ENCODE measurements around the gene TMEM184A. TPM values are rescaled to one million over a fixed set of nuclear protein-coding genes. Genes with fewer than 3 reads are reported as not detected.

The TMEM184A gene
- total RNA-seq, 8 experiments from 2014 or later, result 0.16 to 1.2 (median 0.47) TPM

GRCh38 chr7:1513657-1514095 lies 42.3 kb downstream of the TMEM184A start:
- in situ Hi-C loops (cut with MboI; ENCODE audit: low pct_unique_long_range_greater_than_20kb in 2 of 9, low sequenced_read_pairs in 9 of 9, unreplicated experiment in 9 of 9), result no loop called here
- 44 to 82% (median 57%) methylated on average over 3 to 12 of the region's 20 CpGs; no CpG with 5 or more reads in 6 of the 10 experiments for WGBS, 10 experiments
- no peak overlapping the region for H3K27ac ChIP-seq
- no peak overlapping the region for H3K4me3 ChIP-seq
- peak in 1 of 8 experiments; percentile 21 for ATAC-seq (replicated peaks in 6 of 8)
- peaks cover 0 to 4% of the 10 kb centered on the region in 2 donors for H3K4me1 ChIP-seq (replicated peaks in 1 of 2)

DNA sequence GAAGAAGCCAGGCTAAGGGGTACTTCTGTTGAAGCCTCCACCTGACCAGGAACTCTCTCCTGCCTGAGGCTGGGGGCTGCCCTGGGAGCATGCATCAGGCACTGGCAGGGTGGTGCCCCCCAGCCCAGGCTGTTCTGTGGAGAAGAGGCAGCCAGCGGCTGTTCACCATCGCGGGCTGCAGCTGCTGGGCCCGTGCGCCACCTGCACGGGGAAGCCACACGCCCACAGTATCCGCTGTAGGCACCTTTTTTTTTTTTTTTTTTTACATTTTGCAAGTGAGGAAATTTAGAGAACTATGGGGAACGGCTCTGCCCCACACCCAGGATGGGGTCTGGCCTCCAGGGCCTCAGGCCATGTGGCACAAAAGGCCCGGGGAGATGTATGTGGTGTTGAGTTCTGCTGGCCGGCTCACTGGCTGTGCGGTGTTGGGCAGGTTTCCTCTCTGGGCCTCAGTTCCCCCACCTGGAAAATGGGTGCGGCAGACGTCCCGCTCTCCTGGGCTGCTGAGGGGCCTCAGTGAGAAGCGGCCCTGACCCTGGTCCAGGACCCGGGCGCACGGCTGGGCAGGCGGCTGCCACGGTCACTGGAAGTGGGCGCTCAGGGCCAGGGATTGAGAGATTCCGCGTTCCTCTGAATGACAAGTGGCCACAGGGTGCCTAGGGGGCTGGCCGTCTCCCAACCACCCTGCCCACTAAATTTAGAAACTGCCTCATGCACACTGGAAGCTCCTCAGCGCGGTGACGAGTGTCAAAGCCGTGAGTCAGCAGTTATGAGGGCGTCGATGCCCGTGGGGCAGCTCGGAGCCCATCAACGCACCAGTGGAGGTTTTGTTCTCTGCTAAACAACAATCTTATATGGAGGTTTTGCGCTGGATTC lies 43.0 kb downstream of the TMEM184A start:
- 60 to 100% (median 73%) methylated on average over 1 to 4 of the region's 35 CpGs; no CpG with 5 or more reads in 6 of the 10 experiments for WGBS, 10 experiments
- no peak overlapping the region for H3K4me3 ChIP-seq
- ATAC-seq (replicated peaks in 6 of 8), result peak; percentile 16 to 96 (median 49)
- in situ Hi-C loops (cut with MboI; ENCODE audit: low pct_unique_long_range_greater_than_20kb in 2 of 9, low sequenced_read_pairs in 9 of 9, unreplicated experiment in 9 of 9), result no loop called here
- peaks cover 0 to 4% of the 10 kb centered on the region in 2 donors for H3K4me1 ChIP-seq (replicated peaks in 1 of 2)
- H3K27ac ChIP-seq, result no peak overlapping the region

GRCh38 chr7:1511444-1512422 lies 44.3 kb downstream of the TMEM184A start:
- WGBS, 10 experiments, result 40 to 100% (median 85%) methylated on average over 2 to 8 of the region's 30 CpGs; no CpG with 5 or more reads in 5 of the 10 experiments

DNA sequence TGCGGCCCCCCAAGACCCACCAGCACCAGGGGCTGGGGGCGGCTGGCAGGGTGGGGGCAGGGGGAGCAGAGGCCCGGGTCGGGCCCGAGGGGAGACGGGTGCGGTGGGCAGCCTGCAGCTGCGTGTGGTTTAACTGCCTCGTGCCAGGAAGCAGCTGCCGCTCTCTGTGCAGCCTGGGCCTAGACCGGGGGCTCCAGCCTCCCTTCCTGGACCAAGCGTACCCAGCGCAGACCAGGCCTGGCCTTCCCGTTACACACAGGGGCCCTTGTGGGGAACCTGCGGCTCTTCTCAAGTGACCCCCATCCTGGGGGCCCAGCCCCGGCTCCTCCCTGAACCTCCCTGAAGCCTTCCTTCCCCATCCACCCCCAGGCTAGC lies 45.2 kb downstream of the TMEM184A start:
- ATAC-seq (replicated peaks in 6 of 8), result peak in 1 of 8 experiments; percentile 2
- Histone ChIP-seq H3K4me3 (no peak overlapping the region), H3K4me1 (replicated peaks in 1 of 2) (peaks cover 0 to 9% of the 10 kb centered on the region in 2 donors), H3K27ac (no peak overlapping the region)
- in situ Hi-C loops (cut with MboI; ENCODE audit: low pct_unique_long_range_greater_than_20kb in 2 of 9, low sequenced_read_pairs in 9 of 9, unreplicated experiment in 9 of 9), result no loop called here
- WGBS, 10 experiments, result no CpG with 5 or more reads among the region's 16 CpGs

More at GRCh38 chr7:1511444-1512422, 44.3 kb downstream of the TMEM184A start:
- in situ Hi-C loops (cut with MboI; ENCODE audit: low pct_unique_long_range_greater_than_20kb in 2 of 9, low sequenced_read_pairs in 9 of 9, unreplicated experiment in 9 of 9), result no loop called here
- Histone ChIP-seq H3K4me3 (no peak overlapping the region), H3K4me1 (replicated peaks in 1 of 2) (peaks cover 0 to 4% of the 10 kb centered on the region in 2 donors), H3K27ac (no peak overlapping the region)
- no peak for ATAC-seq (replicated peaks in 6 of 8)

DNA sequence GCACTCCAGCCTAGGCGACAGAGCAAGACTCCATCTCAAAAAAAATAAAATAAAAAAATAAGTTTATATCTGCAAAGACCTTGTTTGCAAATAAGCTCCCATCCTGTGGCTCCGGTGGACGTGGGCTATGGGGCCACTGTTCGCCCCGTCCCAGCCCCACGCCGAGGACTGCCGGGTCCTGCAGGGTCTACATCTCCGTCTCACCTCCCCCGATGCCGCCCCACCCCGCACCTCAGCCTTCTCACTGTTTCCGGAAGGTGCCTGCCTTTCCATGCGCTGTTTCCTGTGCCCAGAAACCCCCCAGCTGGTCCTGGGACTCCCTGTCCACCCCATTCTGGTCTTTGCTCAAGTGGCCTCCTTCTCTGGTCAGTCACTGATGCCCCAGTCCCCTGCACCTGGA lies 46.8 kb downstream of the TMEM184A start:
- 92 to 100% methylated on average over 1 to 2 of the region's 14 CpGs; no CpG with 5 or more reads in 8 of the 10 experiments for WGBS, 10 experiments
- peaks cover 0 to 11% of the 10 kb centered on the region in 2 donors for H3K4me1 ChIP-seq (replicated peaks in 1 of 2)
- H3K4me3 ChIP-seq, result no peak overlapping the region
- in situ Hi-C loops (cut with MboI; ENCODE audit: low pct_unique_long_range_greater_than_20kb in 2 of 9, low sequenced_read_pairs in 9 of 9, unreplicated experiment in 9 of 9), result no loop called here
- no peak for ATAC-seq (replicated peaks in 6 of 8)
- no peak overlapping the region for H3K27ac ChIP-seq

GRCh38 chr7:1508277-1508758 lies 47.7 kb downstream of the TMEM184A start:
- in situ Hi-C loops (cut with MboI; ENCODE audit: low pct_unique_long_range_greater_than_20kb in 2 of 9, low sequenced_read_pairs in 9 of 9, unreplicated experiment in 9 of 9), result no loop called here
- Histone ChIP-seq H3K27ac (no peak overlapping the region), H3K4me3 (no peak overlapping the region), H3K4me1 (replicated peaks in 1 of 2) (peaks cover under 1 to 12% of the 10 kb centered on the region in 2 donors)
- 63 to 100% (median 83%) methylated on average over 1 to 6 of the region's 10 CpGs; no CpG with 5 or more reads in 3 of the 10 experiments for WGBS, 10 experiments
- no peak for ATAC-seq (replicated peaks in 6 of 8)

DNA sequence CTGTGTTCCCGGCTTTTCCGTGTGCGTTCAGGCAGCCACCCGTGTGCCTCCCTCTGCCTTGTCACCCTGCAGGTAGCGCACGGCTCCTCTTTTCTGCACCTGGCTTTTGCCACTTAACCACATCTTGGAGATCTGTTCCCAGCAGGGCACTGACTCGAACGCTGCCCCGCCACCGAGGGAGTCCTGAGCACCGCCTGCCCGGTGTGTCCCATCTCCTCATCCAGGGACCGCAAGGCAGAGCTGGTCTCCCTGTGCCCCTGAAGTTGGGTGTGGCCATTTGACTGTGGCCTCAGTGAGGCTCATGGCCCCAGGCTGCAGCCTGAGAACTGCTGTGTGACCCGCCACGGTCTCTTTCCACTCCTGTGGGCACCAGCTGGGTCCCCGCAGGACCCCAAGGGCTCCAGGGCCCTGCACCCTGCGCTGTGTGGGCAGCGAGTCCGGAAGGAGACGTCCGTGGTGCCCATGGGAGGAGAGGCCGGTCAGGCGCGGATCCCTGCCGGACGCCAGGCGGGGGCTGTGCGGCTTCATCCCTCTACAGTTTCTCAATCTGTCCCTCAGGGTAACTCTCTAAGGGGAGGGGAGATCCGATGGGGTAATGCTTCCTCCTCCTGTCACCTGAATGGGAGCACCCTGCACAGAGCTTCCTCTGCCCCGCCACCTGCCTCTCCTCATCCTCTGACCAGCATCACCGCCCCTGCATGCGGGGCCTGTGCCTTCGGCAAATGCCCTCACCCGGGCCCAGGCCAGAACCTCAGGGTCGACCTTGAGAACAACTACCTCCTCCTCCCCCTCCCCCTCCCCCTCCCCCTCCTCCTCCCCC lies 50.1 kb downstream of the TMEM184A start:
- WGBS, 10 experiments, result 73 to 88% (median 85%) methylated on average over 3 to 8 of the region's 35 CpGs; no CpG with 5 or more reads in 7 of the 10 experiments
- in situ Hi-C loops (cut with MboI; ENCODE audit: low pct_unique_long_range_greater_than_20kb in 2 of 9, low sequenced_read_pairs in 9 of 9, unreplicated experiment in 9 of 9), result no loop called here
- Histone ChIP-seq H3K4me3 (no peak overlapping the region), H3K4me1 (replicated peaks in 1 of 2) (peaks cover 5 to 16% of the 10 kb centered on the region in 2 donors), H3K27ac (no peak overlapping the region)
- peak in 2 of 8 experiments; percentile 11 to 65 for ATAC-seq (replicated peaks in 6 of 8)

GRCh38 chr7:1503816-1504775 lies 51.9 kb downstream of the TMEM184A start, which contains the start of gene INTS1:
INTS1 (minus strand) TSS chr7:1504389; CDS start chr7:1503960, 429 bp downstream.
- H3K4me3 ChIP-seq, result peak within 1 kb of the TSS; percentile 71 to 98 (median 89)
- in situ Hi-C loops (cut with MboI; ENCODE audit: low pct_unique_long_range_greater_than_20kb in 2 of 9, low sequenced_read_pairs in 9 of 9, unreplicated experiment in 9 of 9), result no loop called here
- peaks cover 5 to 16% of the 10 kb centered on the region in 2 donors for H3K4me1 ChIP-seq (replicated peaks in 1 of 2)
- peak within 1 kb of the TSS; percentile 30 to 74 for H3K27ac ChIP-seq
- WGBS, 10 experiments, result 0 to 1% (median 0%) methylated on average over 1 to 31 of the region's 118 CpGs; no CpG with 5 or more reads in 6 of the 10 experiments
- peak; percentile 84 to 97 (median 91) for ATAC-seq (replicated peaks in 6 of 8)

GRCh38 chr7:1503390-1503789 lies 52.6 kb downstream of the TMEM184A start:
- in situ Hi-C loops (cut with MboI; ENCODE audit: low pct_unique_long_range_greater_than_20kb in 2 of 9, low sequenced_read_pairs in 9 of 9, unreplicated experiment in 9 of 9), result no loop called here
- peak in 1 of 8 experiments; percentile 2 for ATAC-seq (replicated peaks in 6 of 8)
- WGBS, 10 experiments, result 7 to 100% (median 40%) methylated on average over 1 to 4 of the region's 24 CpGs; no CpG with 5 or more reads in 3 of the 10 experiments
- H3K4me3 ChIP-seq, result peak overlapping the region; percentile 71 to 98 (median 89)
- peaks cover 5 to 16% of the 10 kb centered on the region in 2 donors for H3K4me1 ChIP-seq (replicated peaks in 1 of 2)
- no peak overlapping the region for H3K27ac ChIP-seq

DNA sequence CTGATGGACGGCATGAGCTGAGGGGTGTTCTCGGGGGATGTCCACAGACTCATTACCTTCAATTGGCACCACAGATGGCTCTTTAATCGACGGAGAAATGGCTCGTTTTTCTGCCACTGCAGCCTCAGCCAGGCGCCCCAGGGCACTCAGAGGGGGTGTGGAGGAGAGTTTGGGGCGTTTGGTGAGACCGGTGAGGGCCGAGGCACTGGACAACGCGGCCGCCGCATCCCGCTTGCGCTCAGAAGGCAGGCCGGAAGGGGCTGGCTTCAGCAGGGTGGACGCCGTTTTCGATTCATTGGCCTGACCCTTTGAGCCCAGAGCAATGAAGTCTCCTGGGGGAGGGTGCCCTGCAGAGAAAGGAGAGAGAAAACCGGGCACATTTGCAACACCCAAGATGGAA lies 53.2 kb downstream of the TMEM184A start:
- no peak overlapping the region for H3K27ac ChIP-seq
- H3K4me1 ChIP-seq (replicated peaks in 1 of 2), result peaks cover 5 to 16% of the 10 kb centered on the region in 2 donors
- in situ Hi-C loops (cut with MboI; ENCODE audit: low pct_unique_long_range_greater_than_20kb in 2 of 9, low sequenced_read_pairs in 9 of 9, unreplicated experiment in 9 of 9), result no loop called here
- peak overlapping the region in 3 of 5 donors; percentile 80 to 98 (median 97) for H3K4me3 ChIP-seq
- ATAC-seq (replicated peaks in 6 of 8), result no peak
- 48 to 96% (median 77%) methylated on average over 3 to 13 of the region's 20 CpGs; no CpG with 5 or more reads in 4 of the 10 experiments for WGBS, 10 experiments
